GM06990 (cell line): ENCODE measurements around the gene SUGCT.

ENCODE experiments used
- DNase-seq: peaks from one replicate; pipeline ENCODE4 v3.0.0-alpha.2; 2011; ENCODE audit not compliant: insufficient read length; ENCODE audit errors: extremely low read depth
- H3K27me3 ChIP-seq: replicated peaks from 2 replicates; pipeline ENCODE4 v1.6.0; 2011; ENCODE audit warnings: low read length; ENCODE audit not compliant: control insufficient read depth, insufficient read depth
- H3K36me3 ChIP-seq: 2 replicates; pipeline ENCODE4 v1.5.1; 2011; ENCODE audit warnings: low read length; ENCODE audit not compliant: control insufficient read depth, insufficient read depth
- H3K4me3 ChIP-seq: replicated peaks from 2 replicates; pipeline ENCODE4 v1.5.1; 2011; ENCODE audit warnings: low read depth, mild to moderate bottlenecking, control low read depth, low read length
- TF ChIP-seq, protein P1 (sequence below): IDR thresholded peaks from 2 replicates; pipeline ENCODE4 v1.5.1; 2011; ENCODE audit warnings: low read length, control low read depth, mild to moderate bottlenecking, inconsistent platforms; ENCODE audit not compliant: insufficient read depth, poor library complexity, severe bottlenecking

SUGCT gene

DNA sequence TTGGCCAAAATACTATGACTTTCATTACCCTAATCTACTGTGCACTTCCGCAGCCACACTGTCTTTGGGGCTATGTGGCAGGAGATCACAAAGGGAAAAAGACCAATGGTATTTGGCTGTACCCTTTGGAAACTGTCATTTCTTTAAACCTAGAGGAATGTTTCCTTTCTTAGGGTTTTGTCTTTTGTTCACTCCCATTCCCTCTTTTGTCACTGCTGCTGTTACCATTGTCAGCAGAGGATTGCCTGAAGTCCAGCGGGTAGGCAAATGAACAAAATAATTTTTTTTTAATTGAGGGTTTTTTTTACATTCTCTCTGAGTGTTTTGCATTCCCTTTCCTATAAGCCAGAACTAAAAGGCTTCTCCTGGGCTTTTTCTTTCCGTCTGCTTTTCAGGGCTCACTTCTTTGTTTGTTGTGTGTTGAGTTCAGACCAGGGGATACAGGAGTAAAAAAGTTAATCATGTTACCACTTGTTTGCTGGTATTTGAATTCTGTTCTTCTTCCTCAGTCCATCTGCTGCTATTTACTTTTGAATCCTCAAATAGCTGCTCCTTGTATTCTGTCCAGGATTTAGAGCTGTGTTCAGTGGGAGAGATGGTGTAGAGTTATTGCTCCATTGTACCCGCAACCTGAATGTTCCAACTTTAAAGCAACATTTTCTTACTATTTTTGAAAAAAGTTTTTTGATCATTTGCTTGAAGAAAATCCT is 374.6 kb downstream of the SUGCT start:
- Histone ChIP-seq H3K36me3 (no peaks in the 10 kb centered on the region), H3K27me3 (no peaks in the 10 kb centered on the region), H3K4me3 (no peak overlapping the region)
- TF ChIP-seq, protein P1, sequence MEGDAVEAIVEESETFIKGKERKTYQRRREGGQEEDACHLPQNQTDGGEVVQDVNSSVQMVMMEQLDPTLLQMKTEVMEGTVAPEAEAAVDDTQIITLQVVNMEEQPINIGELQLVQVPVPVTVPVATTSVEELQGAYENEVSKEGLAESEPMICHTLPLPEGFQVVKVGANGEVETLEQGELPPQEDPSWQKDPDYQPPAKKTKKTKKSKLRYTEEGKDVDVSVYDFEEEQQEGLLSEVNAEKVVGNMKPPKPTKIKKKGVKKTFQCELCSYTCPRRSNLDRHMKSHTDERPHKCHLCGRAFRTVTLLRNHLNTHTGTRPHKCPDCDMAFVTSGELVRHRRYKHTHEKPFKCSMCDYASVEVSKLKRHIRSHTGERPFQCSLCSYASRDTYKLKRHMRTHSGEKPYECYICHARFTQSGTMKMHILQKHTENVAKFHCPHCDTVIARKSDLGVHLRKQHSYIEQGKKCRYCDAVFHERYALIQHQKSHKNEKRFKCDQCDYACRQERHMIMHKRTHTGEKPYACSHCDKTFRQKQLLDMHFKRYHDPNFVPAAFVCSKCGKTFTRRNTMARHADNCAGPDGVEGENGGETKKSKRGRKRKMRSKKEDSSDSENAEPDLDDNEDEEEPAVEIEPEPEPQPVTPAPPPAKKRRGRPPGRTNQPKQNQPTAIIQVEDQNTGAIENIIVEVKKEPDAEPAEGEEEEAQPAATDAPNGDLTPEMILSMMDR = no peak
- DNase-seq = no peak

DNA sequence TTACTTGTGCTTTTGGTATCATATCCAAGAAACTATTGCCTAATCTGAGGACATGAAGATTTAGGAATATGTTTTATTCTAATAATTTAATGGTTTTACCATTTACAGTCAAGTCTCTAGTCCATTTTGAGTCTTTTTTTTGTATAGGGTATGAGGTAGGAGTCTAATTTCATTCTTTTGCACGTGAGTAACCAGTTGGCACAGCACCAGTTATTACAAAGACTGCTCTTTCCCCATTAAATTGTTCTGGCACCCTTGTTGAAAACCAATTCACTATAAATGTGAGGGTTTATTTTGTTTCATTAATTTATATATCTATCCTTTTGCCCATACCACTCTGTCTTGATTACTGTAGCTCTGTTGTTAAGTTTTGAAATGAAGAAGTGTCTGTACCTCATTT is 381.6 kb downstream of the SUGCT start:
- Histone ChIP-seq H3K4me3 (no peak overlapping the region), H3K36me3 (no peaks in the 10 kb centered on the region), H3K27me3 (no peaks in the 10 kb centered on the region)
- TF ChIP-seq, protein P1 = no peak
- no peak for DNase-seq

DNA sequence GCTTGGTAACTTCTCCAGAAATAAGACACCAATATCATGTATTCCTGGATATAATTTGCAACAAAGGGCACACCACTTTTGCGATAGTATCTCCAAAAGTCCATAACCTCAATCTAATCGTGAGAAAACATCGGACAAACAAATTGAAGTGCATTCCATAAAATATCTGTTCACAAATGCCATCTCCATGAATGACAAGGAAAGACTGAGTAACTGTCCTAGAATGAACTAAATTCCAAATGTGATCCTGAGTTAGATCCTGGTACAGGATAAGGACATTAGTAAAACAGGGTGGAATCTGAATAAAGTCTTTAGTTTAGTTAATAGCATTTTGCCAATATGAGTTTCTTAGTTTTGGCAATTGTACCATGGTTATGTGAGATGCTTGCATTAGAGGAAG is 384.2 kb downstream of the SUGCT start:
- TF ChIP-seq, protein P1 = no peak
- Histone ChIP-seq H3K27me3 (no peaks in the 10 kb centered on the region), H3K4me3 (no peak overlapping the region), H3K36me3 (no peaks in the 10 kb centered on the region)
- DNase-seq = no peak

DNA sequence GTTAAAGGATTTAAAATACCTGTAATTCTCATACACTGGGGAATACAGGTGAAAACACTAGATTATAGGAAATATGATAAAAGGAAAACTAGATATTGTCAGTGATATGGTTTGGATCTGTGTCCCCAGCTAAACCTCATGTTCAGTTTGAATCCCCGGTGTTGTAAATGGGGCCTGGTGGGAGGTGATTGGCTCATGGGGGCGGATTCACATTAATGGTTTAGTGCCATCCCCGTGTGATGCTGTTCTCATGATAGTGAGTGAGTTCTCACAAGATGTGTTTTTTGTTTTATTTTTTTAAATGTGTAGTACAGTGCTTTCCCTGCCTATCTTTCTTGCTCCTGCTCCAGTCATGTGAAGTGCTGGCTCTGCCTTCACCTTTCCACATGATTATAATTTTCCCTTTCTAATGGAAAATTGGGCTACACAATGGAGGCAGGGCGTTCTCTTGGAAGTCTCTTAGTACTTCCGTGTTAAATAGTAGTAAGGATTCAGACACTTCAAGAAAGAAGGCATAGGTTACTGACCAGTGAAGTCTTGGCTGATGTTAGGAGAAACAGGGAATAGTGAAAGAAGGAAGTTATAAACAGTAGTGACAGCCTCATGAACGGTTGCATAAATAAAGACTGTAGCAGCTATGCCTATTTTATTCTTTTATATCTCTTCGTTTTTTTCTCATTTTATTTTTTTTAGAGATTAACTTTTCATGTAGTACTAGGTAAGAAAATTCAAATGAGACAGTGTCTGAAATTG is 386.4 kb downstream of the SUGCT start:
- no peak overlapping the region for H3K4me3 ChIP-seq
- H3K36me3 ChIP-seq = no peaks in the 10 kb centered on the region
- TF ChIP-seq, protein P1 = no peak
- H3K27me3 ChIP-seq = no peaks in the 10 kb centered on the region
- no peak for DNase-seq

DNA sequence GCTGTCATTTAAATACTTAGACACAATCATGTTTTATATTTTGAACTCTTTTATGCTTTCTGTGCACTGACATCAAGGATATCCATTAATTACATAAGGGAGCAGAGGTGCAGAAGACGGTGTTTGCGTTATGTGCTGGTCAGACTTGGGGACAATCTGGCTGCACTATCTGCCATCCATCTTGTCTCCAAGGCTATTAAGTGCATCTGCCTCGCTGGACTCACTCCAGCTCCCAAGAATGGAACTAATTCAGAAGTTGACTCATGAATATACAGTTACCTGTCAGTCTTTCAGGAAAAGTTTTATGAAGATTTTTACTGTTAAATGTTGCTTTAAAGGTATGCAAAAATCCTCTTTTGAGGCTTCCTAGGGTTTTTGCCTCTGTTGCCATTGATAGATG is 391.0 kb downstream of the SUGCT start:
- H3K27me3 ChIP-seq = no peaks in the 10 kb centered on the region
- no peak for DNase-seq
- TF ChIP-seq, protein P1 = no peak
- H3K36me3 ChIP-seq = no peaks in the 10 kb centered on the region
- no peak overlapping the region for H3K4me3 ChIP-seq
